Peyer's patch (tissue), 4 donors: ENCODE data around the gene FABP6.

Experiments used
- POLR2A ChIP-seq, 2 donors: fragments of 450-650 bp; IDR thresholded peaks; one replicate each; pipeline ENCODE4 v1.5.1; 2017; ENCODE audit warnings: antibody characterized with exemption in 2 of 2, mild to moderate bottlenecking in 2 of 2, moderate library complexity in 2 of 2
- TF ChIP-seq, protein P1 (sequence below), 6 experiments: fragments of 450-650 bp in 4 of 6; fragments of 200-600 bp in 2 of 6; sonication (generic) in 1 of 6; IDR thresholded peaks; one replicate each; pipeline ENCODE4 v1.5.1; 2017 to 2019; ENCODE audit warnings: antibody characterized with exemption in 6 of 6, mild to moderate bottlenecking in 3 of 6, moderate library complexity in 1 of 6

- no peak for TF ChIP-seq POLR2A (IDR thresholded peaks at IDR 0.05)
- TF ChIP-seq, protein P1, sequence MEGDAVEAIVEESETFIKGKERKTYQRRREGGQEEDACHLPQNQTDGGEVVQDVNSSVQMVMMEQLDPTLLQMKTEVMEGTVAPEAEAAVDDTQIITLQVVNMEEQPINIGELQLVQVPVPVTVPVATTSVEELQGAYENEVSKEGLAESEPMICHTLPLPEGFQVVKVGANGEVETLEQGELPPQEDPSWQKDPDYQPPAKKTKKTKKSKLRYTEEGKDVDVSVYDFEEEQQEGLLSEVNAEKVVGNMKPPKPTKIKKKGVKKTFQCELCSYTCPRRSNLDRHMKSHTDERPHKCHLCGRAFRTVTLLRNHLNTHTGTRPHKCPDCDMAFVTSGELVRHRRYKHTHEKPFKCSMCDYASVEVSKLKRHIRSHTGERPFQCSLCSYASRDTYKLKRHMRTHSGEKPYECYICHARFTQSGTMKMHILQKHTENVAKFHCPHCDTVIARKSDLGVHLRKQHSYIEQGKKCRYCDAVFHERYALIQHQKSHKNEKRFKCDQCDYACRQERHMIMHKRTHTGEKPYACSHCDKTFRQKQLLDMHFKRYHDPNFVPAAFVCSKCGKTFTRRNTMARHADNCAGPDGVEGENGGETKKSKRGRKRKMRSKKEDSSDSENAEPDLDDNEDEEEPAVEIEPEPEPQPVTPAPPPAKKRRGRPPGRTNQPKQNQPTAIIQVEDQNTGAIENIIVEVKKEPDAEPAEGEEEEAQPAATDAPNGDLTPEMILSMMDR (IDR thresholded peaks at IDR 0.05), result no peak
Measured at GRCh38 chr5:160254706-160255105, 25.4 kb downstream of the FABP6 start.
